Inflammatory macrophage treated with lipopolysaccharide for 4 hours (primary cell): ENCODE measurements around the gene DSTN.
"Not testable (repeated sequence)": the region's sequence is repeated elsewhere in the genome, so short reads cannot be mapped to it uniquely, and the experiment has no call there.

Source experiments
- DNase-seq: peaks from one replicate; pipeline ENCODE4 v3.0.0-alpha.2; 2020

Gene DSTN

DNA sequence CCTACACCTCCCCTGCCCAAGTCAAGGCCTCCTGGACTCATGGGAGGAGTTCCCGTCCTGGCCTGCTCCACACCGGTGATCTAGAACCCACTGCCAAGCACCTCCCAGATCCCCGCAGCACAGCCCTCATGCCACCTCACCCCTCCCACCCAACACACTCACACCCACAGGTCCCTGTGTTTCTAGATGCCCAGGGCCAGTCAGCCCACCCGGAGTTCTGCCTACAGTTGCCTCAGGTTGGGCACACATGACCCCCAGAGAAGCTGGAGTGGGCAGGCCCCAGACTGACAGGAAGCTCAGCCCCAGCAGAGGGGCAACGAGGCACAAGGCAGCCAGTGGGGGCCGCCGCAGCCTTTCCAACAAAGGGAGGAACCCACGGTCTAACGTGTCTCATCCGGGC is 82.5 kb downstream of the DSTN start:
- no peak for DNase-seq

- no peak for DNase-seq
Observed at GRCh38 chr20:17653835-17654648, 84.2 kb downstream of the DSTN start.

DNA sequence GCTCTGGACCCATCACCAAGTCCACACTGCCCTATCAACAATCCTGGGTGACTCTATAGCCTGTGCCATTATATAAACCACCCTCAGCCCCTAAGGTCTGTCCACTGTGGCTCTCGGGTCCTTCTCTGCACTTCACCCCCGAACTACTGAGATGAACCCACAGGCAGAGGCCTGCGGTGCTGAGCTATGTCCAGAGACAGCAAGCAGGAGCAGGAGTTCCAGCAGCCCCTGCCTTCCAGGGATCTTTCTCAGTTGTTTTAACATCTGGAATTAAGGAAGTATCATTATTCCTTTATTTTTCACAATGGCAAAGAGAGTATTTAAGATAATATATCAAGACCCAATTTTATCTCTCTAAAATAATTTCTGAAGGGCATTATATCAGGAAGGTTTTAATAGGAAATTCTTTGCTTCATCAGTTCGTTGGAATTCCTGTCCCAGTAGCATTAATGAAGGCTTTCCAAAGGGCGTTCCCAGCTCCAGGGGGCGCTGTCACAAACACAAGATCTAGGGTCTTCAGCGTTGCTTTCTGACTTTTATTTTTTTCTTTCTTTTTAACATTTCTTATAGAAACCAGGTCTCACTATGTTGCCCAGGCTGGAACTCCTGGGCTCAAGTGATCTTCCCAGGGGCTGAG is 84.9 kb downstream of the DSTN start:
- no peak for DNase-seq

GRCh38 chr20:17655286-17655651 is 85.4 kb downstream of the DSTN start:
- no peak for DNase-seq

DNA sequence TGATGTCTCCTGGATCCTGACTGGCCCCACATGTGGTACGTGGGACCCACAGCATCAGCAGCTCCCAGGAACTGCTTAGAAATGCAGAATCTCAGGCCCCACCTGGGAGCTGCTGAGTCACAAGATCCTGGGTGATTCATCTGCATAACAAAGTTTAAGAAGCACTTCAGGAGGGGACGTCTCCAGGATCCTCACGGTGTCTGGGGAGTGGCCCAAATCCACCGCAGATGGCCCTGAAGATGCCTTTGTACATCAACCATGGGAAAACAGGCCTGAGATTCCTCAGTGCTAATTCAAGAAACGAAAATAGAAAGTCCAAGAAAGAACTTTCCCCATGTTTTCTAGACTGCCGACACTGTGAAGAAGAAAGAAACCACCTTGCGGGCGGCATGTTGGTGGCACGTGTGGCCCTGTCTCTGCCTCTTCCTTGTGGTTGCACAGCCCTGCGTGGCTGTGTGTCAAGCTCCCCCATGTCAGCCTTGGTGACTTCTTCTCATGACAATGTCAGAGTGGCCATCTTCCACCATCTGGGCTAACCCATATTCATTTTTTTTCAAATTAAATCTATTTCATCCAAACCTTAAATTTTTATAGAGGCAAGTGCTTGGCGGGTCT is 86.1 kb downstream of the DSTN start:
- no peak for DNase-seq

DNA sequence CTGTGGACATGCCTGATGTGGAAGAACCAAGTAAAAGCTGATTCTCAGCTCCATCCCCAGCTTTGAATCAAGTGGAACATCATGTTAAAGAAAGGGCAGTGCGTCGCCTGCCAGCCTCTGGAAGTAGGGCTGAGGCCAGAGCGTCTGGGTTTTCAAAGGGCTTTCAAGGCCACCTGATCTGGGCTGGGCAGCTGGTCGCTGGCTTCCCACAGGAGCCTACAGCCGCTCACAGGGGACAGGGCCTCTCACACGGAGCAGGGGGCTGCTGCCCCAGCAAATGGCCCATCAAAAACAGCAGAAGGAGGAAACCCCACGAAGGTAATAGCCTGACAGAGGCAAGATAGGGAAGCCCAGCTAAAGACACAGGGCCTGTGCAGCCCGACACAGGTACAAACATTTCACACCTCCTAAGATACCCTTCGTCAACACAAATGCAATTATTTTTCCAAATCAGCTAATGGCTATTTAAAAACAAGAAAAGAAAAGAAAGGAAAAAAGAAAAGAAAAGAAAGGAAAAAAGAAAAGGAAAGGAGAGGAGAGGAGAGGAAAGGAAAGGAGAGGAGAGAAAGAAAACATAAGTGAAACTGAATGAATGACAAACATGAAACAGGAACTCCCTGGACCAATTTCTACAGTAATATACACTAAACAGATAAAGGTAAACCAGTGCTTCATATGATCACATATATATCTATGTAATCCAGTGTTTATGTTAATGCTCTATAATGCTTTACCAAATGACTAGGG is 87.4 kb downstream of the DSTN start:
- DNase-seq: no peak

DNA sequence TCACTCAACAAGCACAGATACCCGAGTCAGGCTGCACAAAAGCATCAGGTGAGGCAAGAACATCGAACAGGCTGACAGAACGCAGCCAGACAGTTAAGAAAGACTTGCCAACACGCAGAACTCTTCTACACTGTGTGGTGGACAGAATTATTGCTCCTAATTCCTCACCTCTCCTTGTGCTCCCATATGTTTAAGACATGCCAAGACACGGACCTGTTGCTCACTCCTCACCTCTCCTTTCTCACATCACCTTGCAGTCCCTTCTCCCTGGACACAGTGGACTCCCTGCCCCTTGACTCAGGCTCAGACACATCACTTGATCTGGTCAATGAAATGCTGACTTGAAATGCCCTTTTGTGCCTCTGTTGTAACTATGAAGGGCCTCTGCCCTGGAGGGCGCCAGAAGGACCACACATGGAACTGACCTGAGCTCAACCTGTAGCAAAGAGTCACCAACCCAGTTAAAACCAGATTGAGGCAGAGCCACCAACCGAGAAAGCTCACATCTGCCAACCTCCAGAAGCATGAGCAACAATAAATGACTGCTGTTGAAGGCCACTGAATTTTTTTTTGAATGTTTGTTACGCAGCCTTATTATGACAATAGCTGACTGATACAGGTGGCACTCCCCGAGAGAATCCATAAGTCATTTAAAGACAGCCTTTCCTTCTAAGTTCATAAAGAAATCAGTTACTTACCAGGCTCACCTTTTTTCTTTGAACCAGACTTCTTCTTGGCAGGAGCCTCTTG is 88.2 kb downstream of the DSTN start:
- no peak for DNase-seq

DNA sequence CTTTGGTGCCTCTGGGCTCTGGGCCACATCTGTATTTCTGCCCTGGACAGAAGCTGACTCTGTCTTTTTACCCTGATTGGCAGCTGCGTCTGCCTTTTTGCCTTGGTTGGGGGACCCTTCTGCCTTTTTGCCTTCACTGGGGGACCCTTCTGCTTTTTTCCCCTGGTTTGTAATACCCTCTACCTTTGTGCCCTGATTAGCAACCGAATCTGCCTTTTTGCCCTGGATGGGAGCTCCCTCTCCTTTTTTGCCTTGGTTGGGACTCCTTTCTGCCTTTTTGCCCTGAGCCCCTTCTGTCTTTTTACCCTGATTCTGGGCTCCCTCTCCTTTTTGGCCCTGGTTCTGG is 88.7 kb downstream of the DSTN start:
- DNase-seq: no peak

GRCh38 chr20:17659344-17659743 is 89.5 kb downstream of the DSTN start:
- DNase-seq: not testable (repeated sequence)
